C4-2B (cell line): Measurements from ENCODE around the gene SYT14.

Experiments
- ZFX ChIP-seq: fragments of 450-650 bp; IDR thresholded peaks from 2 replicates; pipeline ENCODE4 v1.6.1; 2017
- TF ChIP-seq, protein P1 (sequence below): fragments of 450-650 bp; conservative IDR thresholded peaks from 2 replicates; pipeline ENCODE4 v1.5.1; 2017; ENCODE audit warnings: mild to moderate bottlenecking

DNA sequence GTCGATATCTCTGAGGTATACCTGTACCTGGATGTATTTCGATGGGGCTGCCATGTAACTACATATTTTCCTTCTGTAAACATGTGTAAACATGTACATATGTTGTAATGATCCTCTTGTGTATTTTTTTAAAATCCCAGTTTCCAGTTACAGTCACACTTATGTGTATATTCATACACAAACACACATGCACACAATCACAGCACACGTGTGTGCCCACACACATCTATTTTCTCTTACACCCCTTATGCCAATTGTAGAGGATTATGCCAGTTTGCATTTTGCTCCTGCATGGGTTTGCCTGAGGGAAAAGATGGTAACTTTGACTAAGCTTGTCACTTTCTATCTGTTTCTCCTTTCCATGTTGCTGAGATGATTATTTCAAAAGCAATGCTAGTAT lies 10.1 kb downstream of the SYT14 start:
- TF ChIP-seq, protein P1, sequence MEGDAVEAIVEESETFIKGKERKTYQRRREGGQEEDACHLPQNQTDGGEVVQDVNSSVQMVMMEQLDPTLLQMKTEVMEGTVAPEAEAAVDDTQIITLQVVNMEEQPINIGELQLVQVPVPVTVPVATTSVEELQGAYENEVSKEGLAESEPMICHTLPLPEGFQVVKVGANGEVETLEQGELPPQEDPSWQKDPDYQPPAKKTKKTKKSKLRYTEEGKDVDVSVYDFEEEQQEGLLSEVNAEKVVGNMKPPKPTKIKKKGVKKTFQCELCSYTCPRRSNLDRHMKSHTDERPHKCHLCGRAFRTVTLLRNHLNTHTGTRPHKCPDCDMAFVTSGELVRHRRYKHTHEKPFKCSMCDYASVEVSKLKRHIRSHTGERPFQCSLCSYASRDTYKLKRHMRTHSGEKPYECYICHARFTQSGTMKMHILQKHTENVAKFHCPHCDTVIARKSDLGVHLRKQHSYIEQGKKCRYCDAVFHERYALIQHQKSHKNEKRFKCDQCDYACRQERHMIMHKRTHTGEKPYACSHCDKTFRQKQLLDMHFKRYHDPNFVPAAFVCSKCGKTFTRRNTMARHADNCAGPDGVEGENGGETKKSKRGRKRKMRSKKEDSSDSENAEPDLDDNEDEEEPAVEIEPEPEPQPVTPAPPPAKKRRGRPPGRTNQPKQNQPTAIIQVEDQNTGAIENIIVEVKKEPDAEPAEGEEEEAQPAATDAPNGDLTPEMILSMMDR, result no peak
- TF ChIP-seq ZFX, result no peak
